GM12892 (cell line): ENCODE results near the gene KNL1.

Experiments
- POLR2A ChIP-seq: IDR thresholded peaks from 2 replicates; pipeline ENCODE4 v1.6.1; 2011; ENCODE audit warnings: low read depth, low read length, control low read depth
- TAF1 ChIP-seq: IDR thresholded peaks from 2 replicates; pipeline ENCODE4 v1.6.1; 2011; ENCODE audit warnings: low read depth, mild to moderate bottlenecking, control low read depth, low read length, borderline replicate concordance

- TF ChIP-seq POLR2A (no peak), TAF1 (no peak)
Observed at GRCh38 chr15:40623361-40623760, 29.3 kb downstream of the KNL1 start.
